ENCODE results near the gene SLC6A3.

DNA sequence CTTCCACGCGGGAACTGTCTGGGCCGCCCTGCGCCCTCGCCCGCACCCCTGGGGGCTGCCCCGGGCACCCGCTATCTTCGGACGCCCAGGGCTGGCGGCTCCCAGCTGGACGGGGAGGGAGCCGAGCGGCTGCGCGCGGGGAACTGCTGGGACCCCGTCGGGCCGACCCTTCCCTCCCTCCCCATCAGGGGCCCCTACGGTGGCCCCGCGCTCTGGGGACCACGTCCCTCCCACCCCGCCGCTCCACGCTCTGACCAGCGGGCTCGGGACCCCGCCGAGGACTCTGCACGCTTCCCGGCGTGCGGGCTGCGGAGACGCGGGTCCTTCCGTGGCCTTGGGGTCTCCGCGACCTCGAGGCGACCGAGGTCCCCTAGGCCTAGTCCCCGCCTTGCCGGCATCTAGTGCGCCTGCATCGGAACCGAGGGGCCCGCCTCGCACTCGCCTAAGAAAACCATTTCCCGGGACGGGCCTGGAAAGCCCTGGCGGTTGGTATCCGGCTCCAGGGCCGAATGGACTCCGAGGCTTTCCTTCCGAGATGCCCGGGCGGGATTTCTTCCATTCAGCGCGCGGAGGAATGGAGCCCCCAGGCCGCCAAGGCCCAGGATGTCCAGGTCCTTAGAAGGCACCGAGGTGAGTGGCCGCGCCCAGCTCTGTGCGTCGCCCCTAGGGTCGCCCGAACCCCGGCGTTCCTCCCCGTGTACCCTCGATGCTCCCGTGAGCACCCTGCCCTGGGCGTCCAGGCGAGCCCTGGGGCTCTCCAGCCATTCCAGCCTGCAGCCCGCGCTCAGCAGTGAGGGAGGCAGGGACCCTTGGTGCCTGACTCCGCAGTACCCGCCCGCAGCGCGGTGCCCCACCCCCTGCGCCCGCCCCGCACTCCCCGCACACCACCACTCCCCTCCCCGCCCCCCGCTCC is 705 bp upstream of the SLC6A3 start:
- TF ChIP-seq, protein P1, sequence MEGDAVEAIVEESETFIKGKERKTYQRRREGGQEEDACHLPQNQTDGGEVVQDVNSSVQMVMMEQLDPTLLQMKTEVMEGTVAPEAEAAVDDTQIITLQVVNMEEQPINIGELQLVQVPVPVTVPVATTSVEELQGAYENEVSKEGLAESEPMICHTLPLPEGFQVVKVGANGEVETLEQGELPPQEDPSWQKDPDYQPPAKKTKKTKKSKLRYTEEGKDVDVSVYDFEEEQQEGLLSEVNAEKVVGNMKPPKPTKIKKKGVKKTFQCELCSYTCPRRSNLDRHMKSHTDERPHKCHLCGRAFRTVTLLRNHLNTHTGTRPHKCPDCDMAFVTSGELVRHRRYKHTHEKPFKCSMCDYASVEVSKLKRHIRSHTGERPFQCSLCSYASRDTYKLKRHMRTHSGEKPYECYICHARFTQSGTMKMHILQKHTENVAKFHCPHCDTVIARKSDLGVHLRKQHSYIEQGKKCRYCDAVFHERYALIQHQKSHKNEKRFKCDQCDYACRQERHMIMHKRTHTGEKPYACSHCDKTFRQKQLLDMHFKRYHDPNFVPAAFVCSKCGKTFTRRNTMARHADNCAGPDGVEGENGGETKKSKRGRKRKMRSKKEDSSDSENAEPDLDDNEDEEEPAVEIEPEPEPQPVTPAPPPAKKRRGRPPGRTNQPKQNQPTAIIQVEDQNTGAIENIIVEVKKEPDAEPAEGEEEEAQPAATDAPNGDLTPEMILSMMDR (IDR thresholded peaks at IDR 0.05; ENCODE audit: low read depth, low read length): no peak
- no peak for TF ChIP-seq POLR2A (IDR thresholded peaks at IDR 0.05; ENCODE audit: extremely low read depth, insufficient read length)
